ENCODE data around the gene CNTNAP2.

DNA sequence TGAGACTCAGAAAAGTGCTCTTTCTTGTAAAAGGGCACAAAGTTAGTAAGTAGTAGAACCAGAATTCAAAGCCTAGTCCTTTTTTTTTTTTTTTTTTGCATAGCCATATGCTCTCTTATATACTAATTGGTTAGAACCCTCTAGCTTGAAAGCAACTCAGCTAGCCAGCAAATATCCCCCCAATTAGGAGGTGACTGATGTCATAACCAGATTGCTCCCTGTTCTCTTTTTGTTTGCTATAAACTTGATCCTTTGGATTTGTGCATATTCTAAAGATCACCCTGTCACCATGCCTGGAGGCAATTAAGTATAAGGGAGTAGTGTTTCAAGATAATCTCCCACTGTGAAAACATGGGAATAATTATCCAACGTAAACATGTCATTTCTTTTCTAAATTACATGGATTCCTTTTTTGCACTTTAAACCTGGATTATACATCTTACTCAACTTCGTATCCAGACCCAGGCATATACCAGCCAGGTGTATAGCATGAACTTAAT is 963.4 kb downstream of the CNTNAP2 start:
- TF ChIP-seq, protein P1, sequence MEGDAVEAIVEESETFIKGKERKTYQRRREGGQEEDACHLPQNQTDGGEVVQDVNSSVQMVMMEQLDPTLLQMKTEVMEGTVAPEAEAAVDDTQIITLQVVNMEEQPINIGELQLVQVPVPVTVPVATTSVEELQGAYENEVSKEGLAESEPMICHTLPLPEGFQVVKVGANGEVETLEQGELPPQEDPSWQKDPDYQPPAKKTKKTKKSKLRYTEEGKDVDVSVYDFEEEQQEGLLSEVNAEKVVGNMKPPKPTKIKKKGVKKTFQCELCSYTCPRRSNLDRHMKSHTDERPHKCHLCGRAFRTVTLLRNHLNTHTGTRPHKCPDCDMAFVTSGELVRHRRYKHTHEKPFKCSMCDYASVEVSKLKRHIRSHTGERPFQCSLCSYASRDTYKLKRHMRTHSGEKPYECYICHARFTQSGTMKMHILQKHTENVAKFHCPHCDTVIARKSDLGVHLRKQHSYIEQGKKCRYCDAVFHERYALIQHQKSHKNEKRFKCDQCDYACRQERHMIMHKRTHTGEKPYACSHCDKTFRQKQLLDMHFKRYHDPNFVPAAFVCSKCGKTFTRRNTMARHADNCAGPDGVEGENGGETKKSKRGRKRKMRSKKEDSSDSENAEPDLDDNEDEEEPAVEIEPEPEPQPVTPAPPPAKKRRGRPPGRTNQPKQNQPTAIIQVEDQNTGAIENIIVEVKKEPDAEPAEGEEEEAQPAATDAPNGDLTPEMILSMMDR (IDR thresholded peaks at IDR 0.05): no peak
- TF ChIP-seq POLR2A (IDR thresholded peaks at IDR 0.05): no peak
